ENCODE data around the gene MEIOSIN. TPM values are rescaled to one million over a fixed set of nuclear protein-coding genes. Genes with fewer than 3 reads are reported as not detected.

MEIOSIN gene
- total RNA-seq, 1 experiment from 2014 or later: not detected

DNA sequence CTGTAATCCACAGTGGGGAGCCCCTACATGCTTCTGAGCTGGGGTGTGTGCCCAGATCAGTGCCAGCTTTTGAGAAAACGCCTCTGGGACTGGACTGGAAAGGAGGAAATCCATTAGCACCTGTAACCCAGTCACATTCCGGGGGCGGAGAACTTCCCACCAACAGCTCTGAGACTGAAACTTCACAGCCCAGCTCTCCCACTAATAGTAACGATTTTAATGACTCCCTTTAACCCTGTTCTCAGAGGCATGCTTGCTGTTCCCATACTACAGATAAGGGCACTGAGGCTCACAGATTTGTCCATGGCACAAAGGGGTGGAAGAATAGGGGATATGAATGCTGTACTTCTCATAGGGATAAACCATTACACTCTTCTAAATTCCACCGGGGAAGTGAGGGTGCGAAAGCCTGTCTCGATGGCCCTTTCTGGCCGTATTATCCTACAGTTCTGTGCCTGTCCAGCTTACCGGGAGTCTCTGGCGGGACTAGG lies 3.4 kb upstream of the MEIOSIN start:
- peak overlapping the region; percentile 99 for H3K4me3 Mint-ChIP-seq (ENCODE audit: unreplicated experiment)
- BruUV-seq (replicated peaks): no TSS peak
- peak; percentile 65 for DNase-seq (ENCODE audit: unreplicated experiment)
- H3K9me3 Mint-ChIP-seq (ENCODE audit: unreplicated experiment): no peaks in the 10 kb centered on the region
- H3K27me3 Mint-ChIP-seq (ENCODE audit: insufficient read depth, unreplicated experiment): no peaks in the 10 kb centered on the region
- CTCF ChIA-PET: interaction anchor here (0.6 to 2.8 kb wide), 8 partner anchors 13 to 1542 kb away, joined by 3 to 12 read pairs (median 5); partner anchors contain the start of genes QPCTL and SIX5
- H3K36me3 Mint-ChIP-seq (ENCODE audit: insufficient read depth, unreplicated experiment): peaks cover 18% of the 10 kb centered on the region
- intact Hi-C loops (cut with micrococcal nuclease): no loop called here
- TF ChIP-seq, protein P1, sequence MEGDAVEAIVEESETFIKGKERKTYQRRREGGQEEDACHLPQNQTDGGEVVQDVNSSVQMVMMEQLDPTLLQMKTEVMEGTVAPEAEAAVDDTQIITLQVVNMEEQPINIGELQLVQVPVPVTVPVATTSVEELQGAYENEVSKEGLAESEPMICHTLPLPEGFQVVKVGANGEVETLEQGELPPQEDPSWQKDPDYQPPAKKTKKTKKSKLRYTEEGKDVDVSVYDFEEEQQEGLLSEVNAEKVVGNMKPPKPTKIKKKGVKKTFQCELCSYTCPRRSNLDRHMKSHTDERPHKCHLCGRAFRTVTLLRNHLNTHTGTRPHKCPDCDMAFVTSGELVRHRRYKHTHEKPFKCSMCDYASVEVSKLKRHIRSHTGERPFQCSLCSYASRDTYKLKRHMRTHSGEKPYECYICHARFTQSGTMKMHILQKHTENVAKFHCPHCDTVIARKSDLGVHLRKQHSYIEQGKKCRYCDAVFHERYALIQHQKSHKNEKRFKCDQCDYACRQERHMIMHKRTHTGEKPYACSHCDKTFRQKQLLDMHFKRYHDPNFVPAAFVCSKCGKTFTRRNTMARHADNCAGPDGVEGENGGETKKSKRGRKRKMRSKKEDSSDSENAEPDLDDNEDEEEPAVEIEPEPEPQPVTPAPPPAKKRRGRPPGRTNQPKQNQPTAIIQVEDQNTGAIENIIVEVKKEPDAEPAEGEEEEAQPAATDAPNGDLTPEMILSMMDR (IDR thresholded peaks at IDR 0.05; ENCODE audit: unreplicated experiment): no peak
- peaks cover 13% of the 10 kb centered on the region for H3K4me1 Mint-ChIP-seq (ENCODE audit: insufficient read depth, unreplicated experiment)
- peak overlapping the region; percentile 82 for H3K27ac Mint-ChIP-seq (ENCODE audit: low read depth, unreplicated experiment)
- POLR2A ChIA-PET: interaction anchor here (0.6 to 3.6 kb wide), 15 partner anchors 10 to 265 kb away, joined by 3 to 89 read pairs (median 4); partner anchors contain the start of genes CCDC61, DMPK, QPCTL and SIX5

DNA sequence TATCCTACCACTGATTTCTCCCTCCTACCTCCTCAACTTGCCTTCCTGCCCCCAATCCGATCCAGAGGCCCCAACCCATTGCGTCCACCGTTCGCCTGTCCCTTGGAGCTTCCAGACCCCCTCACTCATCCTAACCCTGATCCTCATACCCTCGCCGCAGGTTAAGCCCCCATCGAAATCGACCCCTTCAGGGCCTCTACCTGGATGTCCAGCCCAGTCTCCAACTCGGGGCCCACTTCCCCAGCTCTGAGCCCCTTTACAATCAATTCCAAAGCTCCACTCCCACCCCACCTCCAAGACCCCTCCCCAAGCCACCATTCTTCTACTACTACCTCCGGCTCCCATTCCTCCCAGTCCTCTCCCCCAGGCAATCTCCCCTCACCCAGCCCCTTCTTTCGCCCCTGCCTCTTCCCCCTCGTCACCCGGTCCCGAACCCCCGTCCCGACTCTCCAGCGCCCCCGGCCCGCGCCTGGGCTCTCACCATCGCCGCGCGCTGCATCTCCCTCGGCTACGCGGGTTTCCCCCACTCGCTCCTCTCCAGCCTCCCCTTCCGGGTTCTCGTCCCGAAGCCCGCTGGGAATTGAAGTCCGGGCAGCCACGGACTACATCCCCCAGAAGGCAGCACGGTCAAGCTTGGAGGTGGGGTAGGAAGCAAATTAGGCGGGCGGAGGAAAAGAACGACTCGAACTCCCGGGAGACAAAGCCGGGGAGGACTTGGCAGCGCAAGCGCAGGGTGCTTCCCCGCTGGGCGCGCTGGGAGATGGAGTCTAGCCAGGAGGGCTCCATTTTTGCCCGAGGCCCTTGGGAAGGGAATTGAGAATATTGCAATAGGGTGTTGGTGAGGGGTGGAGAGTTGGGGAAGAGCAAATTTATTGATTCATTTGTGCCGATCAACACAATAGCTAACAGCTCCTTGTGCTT lies 2.6 kb upstream of the MEIOSIN start, which contains the start of gene FBXO46:
Gene FBXO46 (minus strand): TSS at position 529 of the 921 bp plus-strand sequence. CDS start 17,401 bp downstream, outside the sequence.
- CTCF ChIA-PET: interaction anchor here (0.5 to 2.8 kb wide), 9 partner anchors 13 to 1541 kb away, joined by 3 to 12 read pairs (median 4); partner anchors contain the start of genes IRF2BP1 and SIX5
- H3K27me3 Mint-ChIP-seq (ENCODE audit: insufficient read depth, unreplicated experiment): no peaks in the 10 kb centered on the region
- intact Hi-C loops (cut with micrococcal nuclease): no loop called here
- H3K9me3 Mint-ChIP-seq (ENCODE audit: unreplicated experiment): no peaks in the 10 kb centered on the region
- peaks cover 16% of the 10 kb centered on the region for H3K36me3 Mint-ChIP-seq (ENCODE audit: insufficient read depth, unreplicated experiment)
- peaks cover 13% of the 10 kb centered on the region for H3K4me1 Mint-ChIP-seq (ENCODE audit: insufficient read depth, unreplicated experiment)
- DNase-seq (ENCODE audit: unreplicated experiment): peak; percentile 99
- TF ChIP-seq, protein P1 (IDR thresholded peaks at IDR 0.05; ENCODE audit: unreplicated experiment): no peak
- H3K27ac Mint-ChIP-seq (ENCODE audit: low read depth, unreplicated experiment): peak within 1 kb of the TSS; percentile 82
- BruUV-seq (replicated peaks): no TSS peak
- peak within 1 kb of the TSS; percentile 99 for H3K4me3 Mint-ChIP-seq (ENCODE audit: unreplicated experiment)
- POLR2A ChIA-PET: interaction anchor here (0.6 to 3.6 kb wide), 21 partner anchors 9 to 275 kb away, joined by 3 to 89 read pairs (median 3); partner anchors contain the start of genes CCDC61, DMPK, QPCTL and SIX5

DNA sequence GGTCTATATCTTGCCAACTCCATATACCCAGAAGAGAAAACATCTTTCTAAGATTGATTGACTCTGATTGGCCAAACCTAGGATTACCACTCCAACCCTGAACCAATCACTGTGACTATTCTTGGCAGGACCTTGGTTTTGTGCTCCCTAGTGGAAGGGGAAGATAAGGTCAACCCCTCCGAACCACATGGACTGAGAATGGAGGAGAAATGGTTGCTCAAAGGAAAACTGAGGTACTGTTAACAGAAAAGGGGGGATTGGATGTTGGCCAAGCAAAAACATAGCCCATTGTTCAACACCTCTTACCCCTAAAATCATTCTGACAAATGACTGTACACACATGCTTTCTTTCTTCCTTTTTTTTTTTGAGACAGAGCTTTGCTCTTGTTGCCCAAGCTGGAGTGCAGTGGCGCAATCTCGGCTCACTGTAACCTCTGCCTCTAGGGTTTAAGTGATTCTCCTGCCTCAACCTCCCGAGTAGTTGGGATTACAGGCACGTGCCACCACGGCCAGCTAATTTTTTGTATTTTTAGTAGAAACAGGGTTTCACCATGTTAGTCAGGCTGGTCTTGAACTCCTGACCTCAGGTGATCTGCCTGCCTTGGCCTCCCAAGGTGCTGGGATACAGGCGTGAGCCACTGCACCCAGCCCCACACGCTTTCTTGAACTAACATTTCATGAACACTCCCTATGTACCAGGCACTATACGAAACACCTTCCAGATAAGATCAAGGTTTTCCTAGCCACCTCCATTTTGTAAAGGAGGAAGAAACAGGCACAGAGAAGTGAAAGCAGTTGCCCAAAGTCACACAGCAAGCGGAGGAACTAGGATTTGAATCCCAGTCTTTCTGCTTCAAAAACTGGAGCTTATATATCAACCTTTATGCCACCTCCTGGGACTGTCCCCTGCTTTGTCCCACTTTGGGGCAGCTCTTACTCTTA lies 6.5 kb downstream of the MEIOSIN start:
- POLR2A ChIA-PET: interaction anchor here (0.6 to 1.2 kb wide), 4 partner anchors 9 to 30 kb away, joined by 3 read pairs; partner anchors contain the start of genes FBXO46 and SIX5

More for the DNA sequence above, 6.5 kb downstream of the MEIOSIN start:
- no peak for DNase-seq (ENCODE audit: unreplicated experiment)
- no peak overlapping the region for H3K4me3 Mint-ChIP-seq (ENCODE audit: unreplicated experiment)
- H3K27ac Mint-ChIP-seq (ENCODE audit: low read depth, unreplicated experiment): no peak overlapping the region
- no peaks in the 10 kb centered on the region for H3K9me3 Mint-ChIP-seq (ENCODE audit: unreplicated experiment)
- CTCF ChIA-PET: interaction anchor here (0.6 to 0.7 kb wide), 3 partner anchors 9 to 47 kb away, joined by 3 read pairs; partner anchors contain the start of gene QPCTL
- TF ChIP-seq, protein P1 (IDR thresholded peaks at IDR 0.05; ENCODE audit: unreplicated experiment): no peak
- no peaks in the 10 kb centered on the region for H3K4me1 Mint-ChIP-seq (ENCODE audit: insufficient read depth, unreplicated experiment)
- intact Hi-C loops (cut with micrococcal nuclease): no loop called here
- peaks cover 6% of the 10 kb centered on the region for H3K36me3 Mint-ChIP-seq (ENCODE audit: insufficient read depth, unreplicated experiment)
- no TSS peak for BruUV-seq (replicated peaks)
- H3K27me3 Mint-ChIP-seq (ENCODE audit: insufficient read depth, unreplicated experiment): no peaks in the 10 kb centered on the region
